Lung (tissue), 12 donors: Measurements from ENCODE around the gene DCLK1. TPM values are rescaled to one million over a fixed set of nuclear protein-coding genes. Genes with fewer than 3 reads are reported as not detected.

Source experiments
- ATAC-seq: fragments of 200-7000 bp; cut with Tn5 transposase; one replicate; pipeline ENCODE4 v1.9.1; 2020; ENCODE audit warnings: moderate number of reproducible peaks; ENCODE audit not compliant: insufficient read depth, low FRiP score
- DNase-seq, 3 donors: peaks; one replicate each; pipeline ENCODE4 v3.0.0-alpha.2; 2013 to 2017
- H3K27ac ChIP-seq, 2 donors: one replicate each; pipeline ENCODE4 v1.5.1; 2013; ENCODE audit warnings: mild to moderate bottlenecking in 2 of 2, moderate library complexity in 2 of 2, control low read depth in 1 of 2, inconsistent platforms in 1 of 2, low read depth in 1 of 2, low read length in 1 of 2
- H3K27me3 ChIP-seq, 3 donors: one replicate each; pipeline ENCODE4 v1.5.1; 2013; ENCODE audit warnings: low read length in 2 of 3; ENCODE audit not compliant: control insufficient read depth in 3 of 3, insufficient read depth in 3 of 3
- H3K36me3 ChIP-seq, 4 donors: one replicate each; pipeline ENCODE4 v1.5.1; 2013; ENCODE audit warnings: low read length in 4 of 4, mild to moderate bottlenecking in 1 of 4, moderate library complexity in 1 of 4; ENCODE audit not compliant: control insufficient read depth in 4 of 4, insufficient read depth in 4 of 4
- H3K4me1 ChIP-seq, 5 donors: one replicate each; pipeline ENCODE4 v1.5.1; 2013; ENCODE audit warnings: low read length in 5 of 5, mild to moderate bottlenecking in 2 of 5, moderate library complexity in 1 of 5; ENCODE audit not compliant: control insufficient read depth in 5 of 5, insufficient read depth in 5 of 5
- H3K4me3 ChIP-seq: one replicate; pipeline ENCODE4 v1.5.1; 2013; ENCODE audit warnings: mild to moderate bottlenecking, control low read depth, moderate library complexity
- H3K9ac ChIP-seq, 2 donors: one replicate each; pipeline ENCODE4 v1.5.1; 2013; ENCODE audit warnings: low read length in 2 of 2, control low read depth in 1 of 2; ENCODE audit not compliant: insufficient read depth in 1 of 2
- H3K9me3 ChIP-seq, 4 donors: one replicate each; pipeline ENCODE4 v1.5.1; 2013; ENCODE audit warnings: low read length in 3 of 4, mild to moderate bottlenecking in 1 of 4, moderate library complexity in 1 of 4; ENCODE audit not compliant: control insufficient read depth in 4 of 4, insufficient read depth in 3 of 4
- WGBS, 2 donors: extraction: QIAGEN DNeasy Blood & Tissue Kit; methylation state at CpG; one replicate each; pipeline ENCODE4 v1.1.7; 2013; 5-methylcytosine and 5-hydroxymethylcytosine counted together
- polyA plus RNA-seq, 2 donors: library from polyadenylated mRNA; stranded (reverse); fragments of 200-250 nt; gene quantifications; one replicate each; pipeline ENCODE4 v1.2.1, GENCODE V29; 2013
- total RNA-seq, 2 donors: library from RNA; depleted of rRNA in 1 of 2; stranded (reverse); fragments of >200 nt in 1 of 2; gene quantifications; one replicate each; pipeline ENCODE4 v1.2.1, GENCODE V29; 2014 to 2021
- TF ChIP-seq, protein P1 (sequence below): IDR thresholded peaks from 2 replicates; pipeline ENCODE4 v1.5.1; 2012; ENCODE audit warnings: mild to moderate bottlenecking; ENCODE audit errors: control extremely low read depth, extremely low read depth
- donor health status: control.
- donor health status: control.
- donor health status: Bipolar disorder and iron deficiency.
- donor health status: healthy.
- donor health status: DM: yes; HTN: yes; CAD: no.

Gene DCLK1
- total and polyA plus RNA-seq, 4 donors, result 1.2 to 23.5 (median 7.0) TPM

DNA sequence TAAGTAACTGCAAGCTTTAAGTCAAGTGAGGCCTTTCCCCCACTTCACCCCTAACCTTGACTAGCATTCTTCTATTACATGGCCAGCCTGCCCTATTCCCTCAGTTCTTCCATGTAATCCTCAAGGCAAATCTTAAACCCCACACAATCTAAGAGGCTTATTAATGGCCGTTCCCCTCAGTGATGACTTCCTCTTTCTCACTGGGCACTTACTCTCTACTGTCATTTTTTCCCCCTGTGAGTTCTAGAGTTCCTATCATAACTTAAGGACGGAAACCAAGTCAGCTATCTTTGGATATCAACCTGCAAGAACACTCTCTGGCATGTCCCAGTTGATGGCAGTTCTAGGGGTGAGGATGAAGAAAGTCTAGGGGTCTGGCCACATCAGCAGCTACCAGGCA is 131.2 kb downstream of the DCLK1 start:
- 65 to 74% methylated on average over 2 of the region's 2 CpGs for WGBS, 2 donors
- DNase-seq (no peak), ATAC-seq (no peak)
- Histone ChIP-seq H3K27ac (no peak overlapping the region), H3K27me3 (no peaks in the 10 kb centered on the region), H3K9ac (no peak overlapping the region), H3K4me1 (peaks cover 0 to 5% (median 0%) of the 10 kb centered on the region in 5 donors), H3K9me3 (no peaks in the 10 kb centered on the region), H3K36me3 (no peaks in the 10 kb centered on the region), H3K4me3 (no peak overlapping the region)
- TF ChIP-seq, protein P1, sequence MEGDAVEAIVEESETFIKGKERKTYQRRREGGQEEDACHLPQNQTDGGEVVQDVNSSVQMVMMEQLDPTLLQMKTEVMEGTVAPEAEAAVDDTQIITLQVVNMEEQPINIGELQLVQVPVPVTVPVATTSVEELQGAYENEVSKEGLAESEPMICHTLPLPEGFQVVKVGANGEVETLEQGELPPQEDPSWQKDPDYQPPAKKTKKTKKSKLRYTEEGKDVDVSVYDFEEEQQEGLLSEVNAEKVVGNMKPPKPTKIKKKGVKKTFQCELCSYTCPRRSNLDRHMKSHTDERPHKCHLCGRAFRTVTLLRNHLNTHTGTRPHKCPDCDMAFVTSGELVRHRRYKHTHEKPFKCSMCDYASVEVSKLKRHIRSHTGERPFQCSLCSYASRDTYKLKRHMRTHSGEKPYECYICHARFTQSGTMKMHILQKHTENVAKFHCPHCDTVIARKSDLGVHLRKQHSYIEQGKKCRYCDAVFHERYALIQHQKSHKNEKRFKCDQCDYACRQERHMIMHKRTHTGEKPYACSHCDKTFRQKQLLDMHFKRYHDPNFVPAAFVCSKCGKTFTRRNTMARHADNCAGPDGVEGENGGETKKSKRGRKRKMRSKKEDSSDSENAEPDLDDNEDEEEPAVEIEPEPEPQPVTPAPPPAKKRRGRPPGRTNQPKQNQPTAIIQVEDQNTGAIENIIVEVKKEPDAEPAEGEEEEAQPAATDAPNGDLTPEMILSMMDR, result no peak

DNA sequence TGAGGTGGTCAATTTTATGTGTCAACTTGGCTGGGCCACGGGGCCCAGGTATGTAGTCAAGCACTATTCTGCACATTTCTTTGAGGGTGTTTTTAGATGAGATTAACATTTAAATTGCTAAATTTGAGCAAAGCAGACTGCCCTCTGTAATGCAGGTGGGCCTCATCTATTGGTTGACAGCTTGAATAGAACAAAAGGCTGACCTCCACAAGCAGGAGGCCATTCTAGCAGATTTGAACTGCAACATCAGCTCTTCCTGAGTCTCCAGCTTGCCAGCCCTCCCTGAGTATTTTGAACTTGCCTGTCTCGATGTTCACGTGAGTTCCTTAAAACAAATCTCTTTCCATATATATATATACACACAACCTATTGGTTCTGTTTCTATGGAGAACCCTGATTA is 134.8 kb downstream of the DCLK1 start:
- H3K27me3 ChIP-seq, result no peaks in the 10 kb centered on the region
- H3K4me1 ChIP-seq, result peaks cover 0 to 5% (median 0%) of the 10 kb centered on the region in 5 donors
- no peak overlapping the region for H3K4me3 ChIP-seq
- DNase-seq (no peak), ATAC-seq (no peak)
- no peak overlapping the region for H3K27ac ChIP-seq
- 85 to 92% methylated on average over 3 of the region's 3 CpGs for WGBS, 2 donors
- no peak overlapping the region for H3K9ac ChIP-seq
- H3K9me3 ChIP-seq, result no peaks in the 10 kb centered on the region
- H3K36me3 ChIP-seq, result no peaks in the 10 kb centered on the region
- TF ChIP-seq, protein P1, result no peak

DNA sequence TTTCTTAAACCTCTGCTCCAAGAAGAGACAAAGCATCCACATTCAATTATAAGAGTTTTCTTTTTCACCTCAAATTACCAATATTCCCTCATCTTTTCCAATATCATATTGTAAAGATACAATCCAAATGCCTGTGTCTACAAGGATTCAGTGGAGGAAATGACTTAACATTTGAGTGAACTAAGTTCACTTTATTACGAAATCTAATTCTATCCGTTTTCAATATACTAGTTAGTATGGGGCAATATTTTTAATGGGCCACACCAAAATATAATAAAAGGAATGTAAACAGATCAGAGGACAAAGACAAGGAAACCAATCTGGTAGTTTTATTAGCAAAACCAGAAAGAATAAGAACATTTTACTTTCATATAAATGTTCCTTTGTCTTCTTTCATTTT is 136.0 kb downstream of the DCLK1 start:
- Histone ChIP-seq H3K9me3 (no peaks in the 10 kb centered on the region), H3K27ac (no peak overlapping the region), H3K36me3 (no peaks in the 10 kb centered on the region), H3K9ac (no peak overlapping the region), H3K4me3 (no peak overlapping the region), H3K4me1 (peaks cover 0 to 5% (median 0%) of the 10 kb centered on the region in 5 donors), H3K27me3 (no peaks in the 10 kb centered on the region)
- TF ChIP-seq, protein P1, result no peak
- no peak for DNase-seq
- ATAC-seq, result no peak
- 45 to 47% methylated on average over 2 of the region's 2 CpGs for WGBS, 2 donors
